Measurements from ENCODE around the gene GATA6.
"Not testable (repeated sequence)": the region's sequence is repeated elsewhere in the genome, so short reads cannot be mapped to it uniquely, and the experiment has no call there.

GATA6 gene

GRCh38 chr18:22183698-22184170 lies 14.3 kb downstream of the GATA6 start:
- no peak for DNase-seq

GRCh38 chr18:22184573-22184972 lies 15.2 kb downstream of the GATA6 start:
- DNase-seq: not testable (repeated sequence)

- DNase-seq: no peak
Measured at GRCh38 chr18:22185273-22185672, 15.9 kb downstream of the GATA6 start.

DNA sequence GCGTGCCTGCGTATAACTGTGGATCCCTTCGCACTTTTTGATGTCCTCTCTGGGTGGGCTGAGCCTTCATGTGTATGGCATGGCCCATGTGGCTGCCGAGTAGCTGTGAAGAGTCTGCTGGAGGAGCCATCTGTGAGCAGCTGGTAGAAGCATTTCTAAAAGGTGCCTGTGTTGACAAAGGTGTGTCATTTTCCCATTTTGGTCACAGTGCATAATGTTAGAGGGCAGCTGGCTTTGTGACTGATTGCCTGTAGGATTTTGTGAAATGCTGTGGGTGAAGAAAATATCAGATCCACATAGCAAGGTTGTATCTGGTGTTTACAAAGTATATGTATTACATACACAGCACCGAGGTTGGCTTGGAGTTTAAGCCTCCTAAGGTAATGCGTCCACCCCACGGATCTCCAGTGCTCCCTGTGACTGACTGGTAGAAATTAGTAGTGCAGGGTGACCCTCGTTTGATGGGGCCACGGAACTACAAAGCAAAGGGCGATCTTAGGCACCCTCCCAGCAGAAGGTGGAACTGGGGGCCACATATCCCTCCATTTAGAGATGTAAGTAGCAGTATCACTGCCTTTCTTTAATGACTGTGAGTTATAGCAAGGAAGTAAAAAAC lies 16.5 kb downstream of the GATA6 start:
- no peak for DNase-seq

DNA sequence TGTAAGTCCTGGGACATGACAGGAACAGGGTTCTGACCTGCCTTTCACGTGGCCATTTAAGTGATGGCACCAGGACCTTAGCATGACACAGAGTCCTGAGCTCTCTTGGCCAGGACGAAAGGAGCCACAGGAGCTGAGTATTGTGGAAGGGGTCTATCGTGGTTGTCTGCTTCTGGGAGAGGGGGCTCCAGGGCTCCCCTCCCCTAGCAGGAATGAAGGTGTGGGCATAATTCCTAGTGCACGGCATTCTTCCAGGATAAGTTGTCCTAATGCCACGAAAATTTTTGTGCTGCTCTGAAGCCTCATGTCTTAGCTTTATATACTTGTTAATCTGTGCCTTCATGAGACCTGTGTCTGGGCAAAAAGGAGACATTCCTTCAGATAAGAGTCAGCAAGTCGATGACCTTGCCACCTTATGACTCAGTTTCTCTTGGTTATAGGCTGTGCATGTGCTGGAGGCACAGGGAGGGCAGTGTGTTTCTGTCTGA lies 17.1 kb downstream of the GATA6 start:
- no peak for DNase-seq

DNA sequence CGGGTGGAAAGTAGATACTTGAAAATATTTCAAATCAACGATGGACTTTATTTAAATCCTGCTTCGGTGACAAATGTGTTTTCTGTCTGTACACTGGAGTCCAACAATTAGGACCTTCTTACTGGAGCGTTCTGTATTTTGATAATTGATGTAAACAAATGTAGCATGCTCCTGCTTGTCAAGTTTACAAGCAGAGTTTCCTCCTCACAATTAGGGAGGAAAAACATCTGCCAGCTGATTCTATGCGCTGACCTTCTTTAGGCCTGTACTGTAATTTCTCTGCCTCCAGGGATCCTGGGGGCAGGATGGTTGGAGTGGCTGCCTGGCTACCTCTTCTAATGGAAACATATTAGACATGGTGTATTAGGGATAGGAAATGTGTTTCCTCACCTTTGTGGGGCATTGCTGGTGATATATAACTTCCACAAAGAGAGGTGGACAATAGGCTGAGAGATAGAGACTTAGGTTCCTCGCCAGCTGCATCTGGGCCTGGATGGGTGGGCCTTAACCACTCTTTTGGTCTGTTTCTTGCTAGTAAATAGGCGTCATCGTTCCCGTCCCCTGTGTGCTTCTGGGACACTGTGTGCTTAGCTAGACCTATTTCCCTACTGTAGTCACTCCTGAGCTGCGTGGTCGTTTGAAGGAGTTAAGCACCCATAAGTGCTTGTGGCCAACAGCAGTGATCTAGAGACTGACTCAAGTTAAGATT lies 19.3 kb downstream of the GATA6 start:
- DNase-seq: no peak

DNA sequence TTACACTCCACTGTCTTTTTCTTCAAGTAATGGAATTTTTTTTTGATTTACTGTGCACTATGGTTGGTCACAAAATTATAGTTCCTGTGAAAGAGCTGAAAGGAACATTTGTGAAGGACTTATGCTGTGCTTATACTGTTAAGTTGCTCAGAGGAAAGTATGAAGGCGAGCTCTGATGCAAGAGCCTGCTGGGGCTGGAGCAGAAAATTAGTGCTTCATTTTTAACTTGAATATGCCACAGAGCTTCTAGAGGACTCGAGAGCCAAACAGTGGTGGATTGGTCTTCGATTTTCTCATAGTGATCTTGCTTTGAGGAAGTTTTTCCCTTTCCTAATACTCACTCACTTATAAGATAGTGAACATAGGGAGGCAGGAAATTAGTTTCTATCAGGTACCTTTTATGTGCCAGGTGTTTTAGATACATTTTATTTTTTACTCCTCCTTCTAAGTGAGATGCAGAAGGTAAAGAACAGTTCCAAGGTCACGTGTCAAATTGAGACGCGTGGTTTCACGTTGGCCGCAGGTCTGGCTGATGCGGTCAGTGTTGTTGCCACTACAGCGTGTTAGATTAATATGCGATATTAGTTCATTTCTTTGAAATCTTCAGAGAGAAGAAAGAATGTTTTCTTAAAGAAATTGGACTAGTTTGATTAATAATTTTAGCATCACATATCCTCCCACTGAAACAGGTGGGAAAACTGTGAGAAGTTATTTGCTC lies 20.2 kb downstream of the GATA6 start:
- DNase-seq: no peak

DNA sequence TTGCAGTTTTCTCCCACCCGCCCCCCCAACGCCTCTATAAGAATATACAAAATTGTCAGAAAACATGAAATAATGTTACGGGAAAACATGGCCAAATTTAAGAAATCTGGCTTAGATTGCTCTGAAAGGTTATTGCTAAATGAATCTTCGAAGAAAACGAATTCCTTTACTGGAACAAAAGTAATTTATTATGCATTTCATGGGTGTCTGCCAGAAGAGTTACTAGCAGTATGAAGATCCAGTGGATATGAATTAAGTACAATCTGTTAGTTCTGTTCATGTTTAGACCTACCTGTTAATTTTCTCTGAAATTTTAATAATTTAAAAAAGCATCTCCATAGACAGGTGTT lies 21.9 kb downstream of the GATA6 start:
- no peak for DNase-seq

- DNase-seq: no peak
Measured at GRCh38 chr18:22191923-22192322, 22.5 kb downstream of the GATA6 start.

DNA sequence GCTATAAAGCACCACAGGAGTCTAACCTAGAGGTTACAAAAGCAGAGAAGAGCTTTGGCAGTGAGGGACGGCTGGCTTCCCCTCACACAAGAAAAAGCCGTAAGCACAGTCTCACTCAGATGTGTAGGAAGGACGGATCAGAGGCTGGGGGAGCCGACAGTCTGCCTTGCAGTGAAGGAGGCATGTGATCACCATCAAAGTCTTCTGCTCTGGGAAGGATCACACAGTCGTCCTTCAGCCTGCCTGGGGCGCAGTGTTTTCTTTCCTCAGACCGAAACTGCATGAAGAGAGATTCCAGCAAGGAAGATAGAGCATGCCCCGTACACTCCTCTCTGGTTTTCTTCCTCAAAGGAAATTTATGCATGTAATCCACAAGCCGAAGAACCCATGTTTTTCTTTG lies 24.1 kb downstream of the GATA6 start:
- DNase-seq: no peak

DNA sequence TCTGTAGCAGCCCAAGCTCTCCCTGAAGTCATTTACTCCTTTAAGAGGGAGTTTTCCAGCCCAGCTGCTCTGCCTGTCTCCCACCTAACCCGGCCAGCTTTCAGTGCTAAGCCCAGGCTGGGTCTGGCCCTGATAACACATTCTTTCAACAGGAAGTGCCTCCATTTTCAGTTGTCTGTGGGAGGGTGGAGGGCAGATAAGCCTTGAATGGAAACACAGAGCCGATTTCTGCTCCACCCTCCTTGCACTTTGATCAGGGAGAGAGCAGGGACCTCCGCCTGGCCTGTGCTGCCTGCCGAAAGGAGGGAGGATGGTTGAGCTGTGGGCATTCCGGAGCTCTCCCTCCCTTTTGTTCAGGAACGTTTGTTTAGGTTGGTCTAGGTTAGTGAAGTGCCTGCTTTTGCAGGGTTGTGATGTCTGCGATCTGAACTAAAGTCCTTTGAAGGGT lies 24.8 kb downstream of the GATA6 start:
- no peak for DNase-seq

GRCh38 chr18:22195052-22195451 lies 25.7 kb downstream of the GATA6 start:
- DNase-seq: no peak

- DNase-seq: not testable (repeated sequence)
Measured at GRCh38 chr18:22196943-22197342, 27.6 kb downstream of the GATA6 start.

GRCh38 chr18:22197668-22198067 lies 28.3 kb downstream of the GATA6 start:
- DNase-seq: no peak

- DNase-seq: no peak
Measured at GRCh38 chr18:22198163-22198562, 28.8 kb downstream of the GATA6 start.

- DNase-seq: no peak
Measured at GRCh38 chr18:22199005-22199404, 29.6 kb downstream of the GATA6 start.

DNA sequence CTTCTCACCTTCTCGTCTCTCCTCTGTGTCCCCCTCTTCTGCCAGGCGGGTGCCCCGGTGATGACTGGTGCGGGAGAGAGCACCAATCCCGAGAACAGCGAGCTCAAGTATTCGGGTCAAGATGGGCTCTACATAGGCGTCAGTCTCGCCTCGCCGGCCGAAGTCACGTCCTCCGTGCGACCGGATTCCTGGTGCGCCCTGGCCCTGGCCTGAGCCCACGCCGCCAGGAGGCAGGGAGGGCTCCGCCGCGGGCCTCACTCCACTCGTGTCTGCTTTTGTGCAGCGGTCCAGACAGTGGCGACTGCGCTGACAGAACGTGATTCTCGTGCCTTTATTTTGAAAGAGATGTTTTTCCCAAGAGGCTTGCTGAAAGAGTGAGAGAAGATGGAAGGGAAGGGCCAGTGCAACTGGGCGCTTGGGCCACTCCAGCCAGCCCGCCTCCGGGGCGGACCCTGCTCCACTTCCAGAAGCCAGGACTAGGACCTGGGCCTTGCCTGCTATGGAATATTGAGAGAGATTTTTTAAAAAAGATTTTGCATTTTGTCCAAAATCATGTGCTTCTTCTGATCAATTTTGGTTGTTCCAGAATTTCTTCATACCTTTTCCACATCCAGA lies 31.3 kb downstream of the GATA6 start:
- DNase-seq: no peak

- DNase-seq: no peak
Measured at GRCh38 chr18:22203035-22203434, 33.6 kb downstream of the GATA6 start.

DNA sequence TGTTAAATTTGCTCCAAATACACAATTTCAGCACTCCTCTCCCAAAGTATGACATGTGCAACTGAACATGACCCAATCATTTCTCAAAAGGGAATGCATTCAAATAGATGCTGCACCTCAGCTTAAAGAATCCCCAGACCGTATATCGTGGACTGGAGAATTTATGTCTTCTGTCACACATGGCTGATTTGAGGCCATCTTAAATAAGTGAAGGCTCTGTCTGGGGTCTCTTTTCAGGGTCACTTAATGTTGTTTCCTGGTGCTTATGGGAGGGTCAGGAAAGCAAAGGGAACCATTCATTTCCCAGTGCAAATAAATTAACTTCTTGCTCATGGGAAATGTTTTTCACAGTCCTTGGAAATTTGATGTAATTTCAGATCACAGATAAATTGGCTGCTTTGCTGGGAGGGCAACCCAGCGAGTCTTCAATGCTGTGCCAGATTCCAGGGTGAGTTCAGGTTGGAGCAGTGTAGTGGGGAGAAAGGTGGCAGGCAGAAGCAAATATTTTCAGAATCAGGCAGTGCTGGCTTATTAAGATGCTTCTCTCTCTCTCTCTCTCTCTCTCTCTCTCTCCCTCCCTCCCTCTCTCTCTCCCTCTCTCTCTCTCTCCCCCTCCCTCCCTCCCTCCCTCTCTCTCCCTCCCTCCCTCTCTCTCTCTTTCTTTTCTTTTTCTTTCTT lies 34.3 kb downstream of the GATA6 start:
- no peak for DNase-seq

- DNase-seq: no peak
Measured at GRCh38 chr18:22204214-22204536, 34.8 kb downstream of the GATA6 start.

- DNase-seq: no peak
Measured at GRCh38 chr18:22204996-22205395, 35.6 kb downstream of the GATA6 start.

GRCh38 chr18:22207021-22207758 lies 37.8 kb downstream of the GATA6 start:
- no peak for DNase-seq
